ENCODE results near the gene ARHGEF17.

DNA sequence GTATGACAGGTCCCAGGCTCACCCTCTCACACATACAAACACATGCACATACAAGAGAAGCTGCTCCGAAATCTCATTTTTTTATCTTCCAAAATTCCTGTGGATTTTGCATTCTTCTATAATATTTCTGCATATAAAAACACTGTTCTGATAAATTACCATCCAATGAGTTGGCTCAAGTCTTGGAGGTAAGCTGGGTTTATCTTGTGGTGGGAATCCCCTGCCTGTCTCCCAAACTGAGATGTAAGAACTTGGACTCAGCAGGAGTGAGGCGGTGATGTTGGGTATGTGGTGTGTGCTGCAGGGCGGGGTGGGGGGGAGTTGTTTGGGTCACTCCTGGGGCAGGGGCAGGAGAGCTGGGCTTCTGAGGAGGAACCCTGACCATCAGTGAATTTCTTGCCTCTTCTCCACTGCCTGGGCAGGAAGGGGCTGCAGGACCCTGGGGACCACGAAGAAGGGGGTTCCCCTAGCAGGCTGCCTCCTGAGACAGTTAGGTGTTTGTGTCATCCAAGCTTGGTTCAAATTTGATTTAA, 42.7 kb upstream of the ARHGEF17 start:
- TF ChIP-seq, protein P1, sequence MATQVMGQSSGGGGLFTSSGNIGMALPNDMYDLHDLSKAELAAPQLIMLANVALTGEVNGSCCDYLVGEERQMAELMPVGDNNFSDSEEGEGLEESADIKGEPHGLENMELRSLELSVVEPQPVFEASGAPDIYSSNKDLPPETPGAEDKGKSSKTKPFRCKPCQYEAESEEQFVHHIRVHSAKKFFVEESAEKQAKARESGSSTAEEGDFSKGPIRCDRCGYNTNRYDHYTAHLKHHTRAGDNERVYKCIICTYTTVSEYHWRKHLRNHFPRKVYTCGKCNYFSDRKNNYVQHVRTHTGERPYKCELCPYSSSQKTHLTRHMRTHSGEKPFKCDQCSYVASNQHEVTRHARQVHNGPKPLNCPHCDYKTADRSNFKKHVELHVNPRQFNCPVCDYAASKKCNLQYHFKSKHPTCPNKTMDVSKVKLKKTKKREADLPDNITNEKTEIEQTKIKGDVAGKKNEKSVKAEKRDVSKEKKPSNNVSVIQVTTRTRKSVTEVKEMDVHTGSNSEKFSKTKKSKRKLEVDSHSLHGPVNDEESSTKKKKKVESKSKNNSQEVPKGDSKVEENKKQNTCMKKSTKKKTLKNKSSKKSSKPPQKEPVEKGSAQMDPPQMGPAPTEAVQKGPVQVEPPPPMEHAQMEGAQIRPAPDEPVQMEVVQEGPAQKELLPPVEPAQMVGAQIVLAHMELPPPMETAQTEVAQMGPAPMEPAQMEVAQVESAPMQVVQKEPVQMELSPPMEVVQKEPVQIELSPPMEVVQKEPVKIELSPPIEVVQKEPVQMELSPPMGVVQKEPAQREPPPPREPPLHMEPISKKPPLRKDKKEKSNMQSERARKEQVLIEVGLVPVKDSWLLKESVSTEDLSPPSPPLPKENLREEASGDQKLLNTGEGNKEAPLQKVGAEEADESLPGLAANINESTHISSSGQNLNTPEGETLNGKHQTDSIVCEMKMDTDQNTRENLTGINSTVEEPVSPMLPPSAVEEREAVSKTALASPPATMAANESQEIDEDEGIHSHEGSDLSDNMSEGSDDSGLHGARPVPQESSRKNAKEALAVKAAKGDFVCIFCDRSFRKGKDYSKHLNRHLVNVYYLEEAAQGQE (IDR thresholded peaks at IDR 0.05; ENCODE audit: insufficient read depth in 1 of 2, low read depth in 2 of 2, low read length in 2 of 2) = no peak
- TF ChIP-seq SIN3A (IDR thresholded peaks at IDR 0.05; ENCODE audit: borderline replicate concordance, insufficient read depth, low read length) = no peak
